ENCODE data around the gene ACSS1.
A peak's percentile ranks its signal among the peaks of the same experiment; 100 is the strongest.

ACSS1 gene

DNA sequence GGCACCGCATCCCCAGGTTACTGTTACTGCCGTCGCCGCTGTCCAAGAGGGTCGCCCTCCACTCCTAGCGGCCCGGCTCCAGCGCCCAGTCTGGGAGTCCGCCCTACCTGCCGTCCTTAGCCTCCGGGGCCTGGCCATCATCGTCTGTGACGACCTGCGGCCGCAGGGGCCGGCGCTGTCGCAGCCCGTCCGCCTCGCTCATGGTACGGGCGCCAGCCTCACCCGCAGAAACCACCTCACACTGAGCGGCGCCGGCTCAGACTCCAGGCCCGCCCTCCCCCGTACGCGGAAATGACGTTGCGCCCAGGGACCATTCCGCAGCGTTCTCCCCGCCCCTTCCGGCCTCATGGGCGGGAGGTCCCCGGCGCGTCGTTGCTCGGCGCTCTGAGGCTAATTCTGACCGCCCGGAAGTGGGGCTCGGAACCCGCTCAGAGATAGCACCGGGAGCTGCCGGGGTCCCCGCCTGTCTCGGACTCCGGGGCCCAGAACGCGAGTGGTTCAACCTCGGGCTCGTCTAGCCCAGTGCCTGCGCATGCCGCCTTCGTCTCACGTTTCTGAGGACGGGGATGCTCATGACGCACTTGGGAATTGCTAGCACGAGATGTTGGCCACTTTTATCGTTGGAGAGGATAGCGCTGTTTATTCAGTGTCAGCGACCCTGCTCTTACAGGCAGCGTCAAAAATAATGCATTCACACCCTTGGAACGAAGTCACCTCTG lies 65.3 kb downstream of the ACSS1 start, which contains the start of gene APMAP:
Gene APMAP (minus strand): TSS at position 265 of the 719 bp plus-strand sequence. CDS start 63 bp downstream, at position 202.
- peak; percentile 96 for DNase-seq

DNA sequence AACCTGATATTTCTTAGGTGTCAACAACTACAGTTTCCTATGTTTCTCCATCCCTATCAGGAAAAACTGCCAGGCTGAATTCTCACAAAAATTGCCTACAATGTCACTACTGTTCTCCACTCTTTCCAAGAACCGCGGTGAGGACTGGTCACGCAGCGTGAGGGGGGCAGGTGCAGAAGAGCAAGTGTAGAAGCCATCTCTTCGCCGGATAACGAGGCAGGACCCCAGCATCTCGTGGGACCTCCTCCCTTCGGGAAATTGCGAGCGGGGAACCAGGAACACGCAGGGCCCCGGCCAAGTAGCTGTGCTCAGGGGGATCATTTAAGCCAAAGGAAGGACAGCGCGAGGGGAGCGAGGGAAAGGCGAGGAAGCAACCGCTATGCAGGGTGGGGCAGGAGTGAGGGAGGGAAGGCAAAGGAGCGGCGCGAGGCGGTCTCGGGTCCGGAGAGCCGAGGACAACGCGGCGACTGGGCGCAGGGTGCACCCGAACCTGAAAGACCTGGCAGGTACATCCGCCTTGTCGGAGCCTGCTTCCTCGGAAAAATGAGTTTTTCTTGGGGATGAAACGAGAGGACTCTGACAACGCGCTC lies 65.9 kb downstream of the ACSS1 start:
- no peak for DNase-seq

DNA sequence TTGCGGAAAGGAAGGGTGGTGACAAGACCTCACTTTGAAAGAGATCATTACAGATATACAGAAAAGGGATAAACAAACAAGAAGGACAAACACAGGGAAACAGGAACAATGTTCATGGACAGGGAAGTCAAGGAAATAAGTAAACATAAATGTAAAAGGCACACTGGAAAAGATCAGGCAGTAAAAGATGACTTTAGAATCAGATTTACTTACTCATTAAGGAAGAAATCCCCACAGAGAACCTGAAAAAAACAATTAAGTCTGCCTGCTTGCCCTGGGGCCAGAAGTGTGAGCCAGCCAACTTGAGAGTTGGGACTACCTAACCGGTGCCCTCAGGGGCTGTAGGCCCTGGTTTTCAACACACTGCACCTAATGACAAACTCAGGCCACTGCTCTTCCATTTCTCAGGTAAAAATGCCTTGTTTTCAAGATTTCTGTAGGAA lies 67.1 kb downstream of the ACSS1 start:
- DNase-seq, result no peak

DNA sequence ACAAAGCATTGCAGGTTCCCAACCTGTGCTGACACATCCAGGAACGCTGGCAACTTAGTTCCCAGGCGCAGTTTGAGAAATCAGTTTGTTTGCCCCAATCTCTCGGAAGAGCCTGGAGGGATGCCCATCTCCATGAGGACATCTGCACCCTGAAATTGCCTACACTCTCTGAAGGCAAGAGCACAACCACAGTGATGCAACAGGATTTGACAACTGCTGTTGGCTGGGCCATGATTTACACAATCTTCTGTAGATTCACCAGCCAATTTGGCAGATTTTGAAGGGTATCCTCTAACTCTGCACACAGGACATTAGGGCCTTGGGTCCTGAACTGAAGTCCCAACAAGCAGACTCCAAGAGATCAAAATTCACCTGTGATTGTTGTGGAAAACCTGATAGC lies 68.8 kb downstream of the ACSS1 start:
- DNase-seq, result no peak

DNA sequence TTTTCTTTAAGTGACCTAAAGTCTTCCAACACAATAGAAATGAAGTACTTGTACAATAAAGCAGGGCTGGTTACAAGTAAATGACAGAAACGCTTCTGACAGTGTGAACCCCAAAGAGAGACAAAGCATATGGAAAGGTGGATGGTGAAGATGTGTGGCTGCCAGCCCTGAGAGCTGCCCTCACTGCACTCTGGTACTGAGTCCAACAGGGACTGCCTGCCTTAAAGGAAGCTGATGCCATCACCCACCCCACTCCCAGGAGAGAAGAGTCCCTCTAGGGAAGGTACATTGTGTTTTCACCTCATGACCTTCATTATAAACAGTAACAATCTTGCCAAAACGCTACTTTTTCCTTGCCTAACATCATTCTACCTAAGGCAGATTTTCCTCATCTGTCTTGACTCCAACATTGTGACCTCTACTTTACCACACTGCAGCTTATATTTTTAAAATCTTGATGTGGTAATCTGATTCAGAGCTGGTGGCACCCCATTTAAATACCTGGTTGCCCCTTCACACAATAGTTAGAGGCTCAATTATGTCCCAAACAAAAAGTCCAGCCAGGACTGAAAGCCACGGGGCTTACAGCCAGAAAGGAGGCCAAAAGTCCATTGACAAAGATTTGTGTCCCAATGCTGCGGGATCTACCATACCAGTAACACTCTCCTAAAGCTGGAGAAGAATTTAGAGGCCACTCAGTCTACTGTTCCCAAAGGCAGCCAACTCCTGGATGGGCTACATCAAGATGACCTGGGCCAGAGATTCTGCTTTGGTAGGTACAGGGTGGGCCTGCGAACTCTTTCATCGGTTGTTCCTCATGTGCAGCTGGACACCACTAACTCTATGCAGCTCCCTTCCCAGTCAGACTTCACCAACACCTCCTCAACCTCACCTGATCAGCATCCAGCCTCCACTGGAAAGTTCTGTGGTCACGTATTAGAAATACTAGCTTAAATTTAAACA lies 69.8 kb downstream of the ACSS1 start:
- DNase-seq, result no peak

DNA sequence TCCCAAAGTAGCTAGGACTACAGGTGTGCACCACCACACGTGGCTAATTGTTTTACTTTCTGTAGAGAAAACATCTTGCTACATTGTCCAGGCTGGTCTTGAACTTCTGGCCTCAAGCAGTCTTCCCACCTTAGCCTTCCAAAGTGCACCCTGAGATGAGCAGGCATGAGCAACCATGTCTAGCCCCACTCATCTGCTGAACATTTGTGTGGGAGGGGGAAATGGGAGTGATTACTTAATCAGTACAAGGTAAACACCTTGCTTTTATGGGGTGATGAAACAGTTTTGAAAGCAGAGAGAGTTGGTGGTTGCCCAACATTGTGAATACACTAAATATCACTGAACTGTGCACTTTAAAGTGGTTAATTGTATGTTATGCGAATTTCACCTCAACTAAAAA lies 70.7 kb downstream of the ACSS1 start:
- no peak for DNase-seq

DNA sequence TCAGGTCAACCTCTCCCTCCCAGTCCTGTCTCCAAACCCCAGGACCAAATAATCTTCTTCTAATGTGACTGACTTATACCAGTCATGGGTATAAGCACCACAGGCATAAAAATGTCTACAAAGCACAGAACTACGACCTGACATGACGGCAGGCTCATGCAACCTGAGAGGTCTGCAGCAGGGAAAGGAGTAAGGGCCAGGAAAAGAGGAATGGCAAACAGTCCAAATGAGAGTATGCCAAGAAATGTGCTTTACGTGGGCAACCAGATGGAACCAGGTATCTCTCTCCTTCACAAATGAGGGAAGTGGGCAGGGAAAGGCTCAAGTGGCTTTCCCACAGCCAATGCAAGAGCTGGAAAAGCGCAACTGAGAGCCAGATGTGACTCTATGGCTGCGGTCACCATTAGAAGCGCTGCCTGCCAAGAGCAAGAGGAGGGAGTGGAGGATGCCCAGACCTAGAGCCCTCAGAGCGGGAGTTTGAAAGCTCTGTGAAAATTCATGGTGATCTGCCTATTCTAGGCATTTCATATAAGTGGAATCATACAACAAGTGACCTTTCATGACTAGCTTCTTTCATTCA lies 71.4 kb downstream of the ACSS1 start:
- no peak for DNase-seq

DNA sequence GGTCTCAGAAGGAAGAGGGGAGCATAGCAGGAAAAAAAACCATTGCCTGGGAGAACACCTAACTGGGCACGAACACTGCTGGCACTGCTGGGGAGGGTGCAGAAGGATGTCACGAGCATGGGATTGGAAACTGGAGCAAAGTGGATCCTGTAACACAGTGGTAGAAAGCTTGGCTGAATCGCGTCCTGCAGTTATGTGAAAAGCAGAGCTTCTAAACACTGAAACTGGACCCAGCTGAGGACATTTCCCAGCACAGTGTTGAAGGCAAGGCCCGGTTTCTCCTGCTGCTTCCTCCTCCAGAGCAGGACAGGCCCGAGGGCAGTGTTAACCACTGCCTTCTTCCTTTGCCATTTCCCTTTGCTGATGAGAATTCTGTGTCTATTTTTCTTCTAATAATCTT lies 72.1 kb downstream of the ACSS1 start:
- DNase-seq, result no peak

DNA sequence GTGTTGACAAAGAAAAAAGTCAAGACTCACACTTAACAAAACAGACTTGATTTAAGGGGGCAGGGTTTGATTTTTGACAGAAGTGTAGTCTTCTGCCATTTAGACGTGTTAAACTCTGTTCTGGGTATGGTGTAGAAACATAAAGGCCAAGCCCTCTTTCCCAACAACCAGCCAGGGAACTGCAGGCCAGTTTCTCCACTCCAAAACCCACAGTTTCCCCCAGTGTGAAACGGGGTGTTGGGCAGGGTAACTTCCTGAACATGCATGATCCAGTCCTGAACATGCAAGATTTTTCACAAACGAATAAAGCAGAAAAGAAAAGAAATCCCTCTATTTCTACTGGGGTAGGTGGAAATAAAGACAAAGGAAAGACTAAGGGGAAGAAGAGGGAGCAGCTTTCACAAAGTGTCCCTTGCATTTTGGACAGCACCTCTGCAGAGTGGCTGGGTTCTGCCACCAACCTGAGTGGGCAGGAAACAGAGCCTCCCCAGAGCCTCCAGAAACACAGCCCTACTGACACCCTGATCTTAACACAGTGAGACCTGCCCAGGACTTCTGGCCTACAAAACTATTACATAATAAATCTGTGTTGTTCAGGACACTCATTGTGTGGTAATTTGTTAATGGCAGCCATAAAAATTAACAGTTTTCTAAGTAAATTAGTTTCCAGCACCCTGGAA lies 72.8 kb downstream of the ACSS1 start:
- DNase-seq, result no peak

DNA sequence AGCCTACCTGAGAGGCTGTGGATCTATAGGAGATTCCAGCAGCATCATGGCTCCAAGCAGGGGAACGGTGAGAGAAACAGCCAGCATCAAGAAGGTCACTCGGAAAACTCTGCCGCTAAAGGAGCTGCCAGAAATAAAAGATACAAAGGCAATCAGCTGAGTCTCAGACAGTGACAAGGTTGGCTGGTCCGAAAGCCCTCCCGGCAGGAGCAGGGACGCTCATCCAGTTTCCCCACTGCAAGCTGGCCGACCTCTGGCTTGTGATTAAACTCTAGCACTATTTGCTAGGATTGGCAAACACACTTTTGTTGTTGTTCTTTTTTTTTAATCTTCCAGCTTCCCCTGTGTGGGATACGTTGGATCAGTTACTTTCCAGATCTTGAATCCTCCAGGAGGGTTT lies 74.0 kb downstream of the ACSS1 start:
- DNase-seq, result no peak

DNA sequence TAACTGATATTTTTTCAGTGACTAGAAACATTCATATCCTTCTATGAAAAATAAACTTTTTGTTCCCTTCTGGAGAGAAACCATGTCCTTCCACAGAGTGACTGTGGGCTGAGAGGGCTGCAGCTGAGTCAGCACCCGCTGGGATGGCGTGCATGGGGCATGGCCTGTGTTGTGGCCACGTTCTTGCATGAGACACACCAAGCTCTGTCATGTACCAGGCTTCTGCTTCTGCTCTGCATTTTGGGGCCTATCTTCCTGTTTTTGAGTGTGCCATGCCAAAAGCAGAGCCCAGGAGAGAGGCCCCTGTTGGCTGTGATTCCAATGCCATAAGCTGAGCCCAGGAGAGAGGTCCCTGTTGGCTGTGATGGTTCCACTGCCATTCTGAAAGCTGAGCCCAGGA lies 76.1 kb downstream of the ACSS1 start:
- DNase-seq, result no peak

DNA sequence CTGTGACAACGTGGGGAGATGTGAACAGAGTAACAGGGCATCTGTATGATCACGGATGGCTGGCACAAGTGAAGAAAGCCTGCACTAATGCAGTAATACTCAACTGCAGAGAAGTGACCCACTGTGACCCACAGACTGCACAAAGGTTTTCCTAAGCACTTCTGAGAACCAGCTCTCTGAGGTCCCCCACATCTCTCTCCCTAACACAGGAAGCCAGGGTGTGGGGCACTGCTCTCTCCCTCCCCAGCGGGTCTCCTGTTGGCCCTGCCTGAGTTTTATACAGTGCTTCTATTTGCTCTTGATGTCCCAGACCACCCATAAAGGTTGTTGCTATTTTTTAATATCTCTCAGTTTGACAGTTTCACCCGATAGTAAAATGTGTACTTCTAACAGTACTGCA lies 76.7 kb downstream of the ACSS1 start:
- no peak for DNase-seq

DNA sequence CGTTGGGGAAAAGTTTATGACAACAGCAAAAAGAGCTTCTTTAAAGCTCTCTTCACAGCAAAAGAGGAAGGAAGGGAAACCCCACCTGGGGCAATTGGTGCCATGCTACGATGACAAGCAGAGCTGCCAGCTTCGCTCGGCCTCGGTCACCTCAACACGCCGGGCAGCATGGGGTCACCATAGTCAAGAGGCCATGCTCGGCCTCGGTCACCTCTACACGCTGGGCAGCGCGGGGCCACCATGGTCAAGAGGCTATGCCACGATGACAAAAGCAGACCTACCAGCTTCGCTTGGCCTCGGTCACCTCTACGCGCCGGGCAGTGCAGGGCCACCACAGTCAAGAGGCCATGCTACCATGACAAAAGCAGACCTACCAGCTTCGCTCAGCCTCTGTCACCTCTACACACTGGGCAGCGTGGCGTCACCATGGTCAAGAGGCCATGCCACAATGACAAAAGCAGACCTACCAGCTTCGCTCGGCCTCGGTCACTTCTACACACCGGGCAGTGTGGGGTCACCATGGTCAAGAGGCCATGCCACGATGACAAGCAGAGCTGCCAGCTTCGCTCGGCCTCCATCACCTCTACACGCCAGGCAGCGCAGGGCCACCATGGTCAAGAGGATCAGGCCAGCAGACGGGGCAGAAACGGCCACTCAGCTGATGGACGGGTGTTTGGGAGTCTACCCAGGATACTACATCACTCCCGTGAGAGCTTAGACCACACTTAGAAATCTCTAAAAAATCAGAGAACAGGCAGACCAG lies 77.5 kb downstream of the ACSS1 start:
- no peak for DNase-seq

DNA sequence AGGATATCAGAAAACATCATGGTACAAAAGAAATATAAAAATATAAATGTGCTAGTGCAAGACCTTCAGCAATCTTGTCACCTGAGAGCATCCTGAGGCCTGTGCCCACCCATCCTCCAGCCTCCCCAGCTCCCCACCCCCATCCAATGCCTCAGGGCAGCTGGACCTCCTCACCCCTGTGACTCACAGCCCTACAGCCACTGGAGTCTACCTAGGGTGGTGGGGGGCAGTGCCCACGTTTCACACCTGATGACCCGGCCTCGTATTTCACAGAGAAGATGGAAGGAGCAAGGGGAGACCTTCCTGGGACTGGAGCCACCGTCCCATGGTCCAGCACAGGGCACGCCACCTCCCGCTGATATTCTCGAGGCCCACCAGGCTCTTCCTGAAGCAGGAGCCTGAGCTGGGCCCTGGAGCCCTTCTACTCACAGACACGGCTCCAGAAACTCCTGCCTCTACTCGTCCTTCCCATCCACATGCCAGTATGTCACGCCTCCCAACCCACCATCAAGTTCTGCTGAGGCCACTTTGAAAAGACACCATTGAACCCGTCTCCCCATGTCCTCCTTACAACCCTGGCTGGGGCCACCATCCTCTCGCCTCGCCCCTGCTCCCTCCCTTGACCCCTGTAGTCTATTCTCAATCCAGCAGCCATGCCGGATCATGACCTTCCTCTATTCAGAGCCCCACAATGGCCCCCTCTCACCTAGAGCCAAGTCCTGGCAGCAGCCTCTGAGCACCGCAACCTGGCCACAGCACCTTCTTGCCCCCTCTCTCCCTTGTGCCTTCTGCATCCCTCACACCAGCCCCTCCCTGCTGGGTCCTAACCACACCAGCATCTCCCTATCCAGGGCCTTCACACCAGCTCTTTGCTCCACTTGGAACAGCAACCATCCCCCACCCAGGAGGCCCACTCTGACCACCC lies 78.6 kb downstream of the ACSS1 start:
- DNase-seq, result no peak

DNA sequence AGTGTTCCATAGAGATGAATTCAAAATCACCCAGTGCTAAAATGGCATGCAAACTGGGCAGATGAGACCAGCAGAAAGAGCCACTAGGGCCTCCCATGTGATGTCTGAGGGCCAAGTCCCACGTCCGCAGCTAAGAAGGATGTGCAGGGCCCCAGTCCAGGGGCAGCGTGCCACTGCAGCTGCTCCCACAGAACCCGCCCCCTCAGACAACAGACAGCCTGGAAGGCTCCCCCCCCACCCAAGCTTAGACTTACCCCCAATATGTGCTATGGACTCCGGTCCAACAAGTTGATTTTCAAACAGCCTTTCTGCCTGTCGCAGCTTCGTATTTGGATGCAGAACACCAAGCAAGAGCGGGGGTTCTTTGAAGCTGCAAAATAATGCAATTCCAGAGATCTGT lies 79.4 kb downstream of the ACSS1 start:
- DNase-seq, result no peak

DNA sequence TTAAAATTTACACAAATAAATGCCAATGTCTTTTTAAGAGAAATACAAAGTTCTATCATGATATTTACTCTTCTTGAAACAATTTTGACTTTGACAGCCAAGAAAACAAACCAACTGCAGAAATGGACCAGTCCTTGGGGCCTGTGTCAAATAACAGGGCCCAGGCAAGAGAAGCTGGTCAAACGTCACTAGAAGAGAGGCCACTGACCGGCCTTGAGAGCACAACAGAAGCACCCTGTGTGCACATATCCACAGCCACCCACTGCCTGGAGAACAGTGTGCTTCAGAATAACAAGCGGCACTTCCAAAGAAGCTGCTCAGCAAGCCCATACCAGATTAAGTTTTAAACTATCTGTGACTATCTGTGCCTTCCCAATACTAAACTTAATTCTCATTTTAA lies 80.1 kb downstream of the ACSS1 start:
- no peak for DNase-seq

DNA sequence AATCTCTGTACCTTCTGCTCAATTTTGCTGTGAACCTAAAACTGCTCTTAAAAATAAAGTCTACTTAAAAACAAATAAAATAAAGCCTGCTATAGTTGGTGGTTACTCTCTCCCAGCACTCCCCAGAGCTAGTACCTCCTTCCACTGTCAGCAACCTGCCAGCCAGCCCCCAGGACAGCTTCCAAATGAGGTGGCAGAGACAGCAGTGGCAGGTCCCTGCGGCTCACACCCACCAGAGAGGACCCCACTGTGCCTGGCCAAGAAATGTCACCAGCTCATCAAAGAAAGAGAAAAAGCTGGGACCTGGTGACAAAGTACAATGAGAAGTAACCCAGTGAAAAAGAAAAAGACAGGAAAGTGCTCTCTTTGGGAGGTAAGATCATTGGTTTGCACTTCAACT lies 80.6 kb downstream of the ACSS1 start:
- no peak for DNase-seq

DNA sequence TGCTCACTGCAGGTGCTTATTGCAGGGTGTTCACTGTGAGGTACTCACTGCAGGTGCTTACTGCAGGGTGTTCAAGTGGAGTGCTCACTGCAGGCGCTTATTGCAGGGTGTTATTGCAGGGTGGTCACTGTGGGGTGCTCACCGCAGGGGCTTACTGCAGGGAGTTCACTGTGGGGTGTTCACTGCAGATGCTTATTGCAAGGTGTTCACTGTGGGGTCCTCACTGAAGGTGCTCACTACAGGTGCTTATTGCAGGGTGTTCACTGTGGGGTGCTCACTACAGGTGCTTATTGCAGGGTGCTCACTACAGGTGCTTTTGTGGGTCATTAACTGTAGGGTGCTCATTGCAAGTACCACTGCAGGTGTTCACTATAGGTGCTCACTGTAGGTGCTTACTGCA lies 85.6 kb downstream of the ACSS1 start:
- no peak for DNase-seq

DNA sequence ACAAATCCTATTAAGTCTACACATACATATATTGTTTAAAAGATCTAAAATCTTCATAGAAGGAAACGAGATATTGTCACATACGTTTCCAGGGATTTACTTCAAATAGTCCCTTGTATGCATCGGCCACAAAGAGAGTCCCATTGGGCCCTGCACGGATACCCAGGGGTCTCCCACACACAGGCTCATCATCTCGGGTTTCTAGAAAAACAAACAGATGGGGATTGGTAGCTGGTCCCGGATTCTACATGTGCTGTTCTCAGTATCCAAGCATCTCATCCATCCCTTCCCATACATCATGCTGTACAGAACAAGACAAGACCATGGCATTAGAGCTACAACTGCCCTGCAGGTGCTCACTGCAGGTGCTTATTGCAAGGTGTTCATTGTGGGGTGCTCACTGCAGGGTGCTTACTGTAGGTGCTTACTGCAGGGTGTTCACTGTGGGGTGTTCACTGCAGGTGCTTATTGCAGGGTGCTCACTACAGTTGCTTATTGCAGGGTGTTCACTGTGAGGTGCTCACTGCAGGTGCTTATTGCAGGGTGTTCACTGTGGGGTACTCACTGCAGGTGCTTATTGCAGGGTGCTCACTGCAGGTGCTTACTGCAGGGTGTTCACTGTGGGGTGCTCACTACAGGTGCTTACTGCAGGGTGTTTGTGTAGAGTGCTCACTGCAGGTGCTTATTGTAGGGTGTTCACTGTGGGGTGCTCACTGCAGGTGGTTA lies 86.4 kb downstream of the ACSS1 start:
- no peak for DNase-seq

DNA sequence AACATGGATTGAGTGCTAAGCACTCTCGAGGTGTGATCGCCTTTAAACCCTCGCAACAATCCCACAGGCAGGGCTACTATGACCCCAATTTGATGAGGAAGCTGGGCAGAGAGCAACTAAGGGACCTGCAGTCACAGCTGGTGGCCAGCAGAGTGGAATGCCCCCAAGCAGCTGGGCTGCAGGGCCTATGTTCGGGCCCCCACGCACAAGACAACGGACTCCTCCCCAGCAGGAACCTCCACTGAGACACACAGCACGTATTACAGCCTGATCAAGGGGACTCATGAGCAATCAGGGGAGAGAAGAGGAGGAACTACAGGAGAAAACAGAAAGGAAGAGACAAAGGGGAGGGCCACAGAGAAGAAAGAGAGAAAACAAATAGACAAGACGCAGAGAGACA lies 87.2 kb downstream of the ACSS1 start:
- no peak for DNase-seq
